ENCODE measurements around the gene RPL41. TPM values are rescaled to one million over a fixed set of nuclear protein-coding genes. Genes with fewer than 3 reads are reported as not detected.

RPL41 gene
- total and polyA plus RNA-seq, 10 of the 15 experiments (the other 5 are each of a cell fraction or from before 2014, with no cell fraction given), result 4,144 to 19,112 (median 8,004) TPM

GRCh38 chr12:56116267-56117081, at the start of gene RPL41 (continued):
- TF ChIP-seq CUX1 (IDR thresholded peaks at IDR 0.05; ENCODE audit: insufficient replicate concordance, low read depth, low read length), result no peak
- TF ChIP-seq CEBPZ (IDR thresholded peaks at IDR 0.05; ENCODE audit: low read depth, low read length), result no peak
- TF ChIP-seq BRCA1 (IDR thresholded peaks at IDR 0.05; ENCODE audit: low read depth, low read length), result no peak
- no peak for TF ChIP-seq USF1 (IDR thresholded peaks at IDR 0.05; ENCODE audit: borderline replicate concordance, extremely low read length, insufficient read depth, low read depth, low read length)
- TF ChIP-seq NFYA (IDR thresholded peaks at IDR 0.05; ENCODE audit: borderline replicate concordance, low read depth, low read length), result no peak
- peak; percentile 100 for TF ChIP-seq POLR2A (IDR thresholded peaks at IDR 0.05; ENCODE audit: low read depth, low read length)
- no peak for TF ChIP-seq SMC3 (IDR thresholded peaks at IDR 0.05; ENCODE audit: borderline replicate concordance, low read length)
- TF ChIP-seq NFIC (IDR thresholded peaks at IDR 0.05; ENCODE audit: low read depth, low read length), result peak; percentile 73; the same call in 1 of the 2 replicates
- peak; percentile 82 for TF ChIP-seq MLLT1 (IDR thresholded peaks at IDR 0.05)
- TF ChIP-seq ZNF622 (IDR thresholded peaks at IDR 0.05), result no peak
- TF ChIP-seq SUZ12 (IDR thresholded peaks at IDR 0.05; ENCODE audit: unreplicated experiment), result no peak
- TF ChIP-seq TCF3 (IDR thresholded peaks at IDR 0.05; ENCODE audit: borderline replicate concordance, insufficient read depth, low read depth, low read length), result peak; percentile 80; the same call in 1 of the 2 replicates
- no peak for TF ChIP-seq BMI1 (IDR thresholded peaks at IDR 0.05; ENCODE audit: borderline replicate concordance)
- TF ChIP-seq CBX5 (IDR thresholded peaks at IDR 0.05; ENCODE audit: low read depth), result peak; percentile 14; the same call in 1 of the 2 replicates
- TF ChIP-seq GABPA (IDR thresholded peaks at IDR 0.05; ENCODE audit: low read depth), result peak; percentile 90
- no peak for TF ChIP-seq CHD4 (IDR thresholded peaks at IDR 0.05)
- TF ChIP-seq PKNOX1 (IDR thresholded peaks at IDR 0.05), result no peak
- peak; percentile 95 for TF ChIP-seq NBN (IDR thresholded peaks at IDR 0.05)
